SU-DHL-6 (cell line): Measurements from ENCODE around the gene KRTAP4-5.
"Not testable (repeated sequence)": the region's sequence is repeated elsewhere in the genome, so short reads cannot be mapped to it uniquely, and the experiment has no call there.

Experiments used
- H2AFZ ChIP-seq: fragments of 200-600 bp; sonication (generic); 2 replicates; pipeline ENCODE4 v1.6.1; 2014; ENCODE audit warnings: low read depth, mild to moderate bottlenecking, moderate library complexity, mixed read lengths, antibody characterized with exemption, low read length; ENCODE audit not compliant: severe bottlenecking
- H3F3A ChIP-seq: fragments of 200-600 bp; shearing (Covaris generic); 2 replicates; pipeline ENCODE4 v1.6.0; 2016; ENCODE audit warnings: antibody characterized with exemption, mild to moderate bottlenecking; ENCODE audit not compliant: insufficient read depth
- H3K27ac ChIP-seq: fragments of 200-600 bp; sonication (generic); 2 replicates; pipeline ENCODE4 v1.5.1; 2016; ENCODE audit warnings: low read depth, mild to moderate bottlenecking, low read length, moderate library complexity, mixed read lengths
- H3K27me3 ChIP-seq: fragments of 200-600 bp; sonication (generic), shearing (Covaris generic); 2 replicates; pipeline ENCODE4 v1.6.0; 2014; ENCODE audit warnings: mild to moderate bottlenecking, low read length
- H3K36me3 ChIP-seq: fragments of 200-600 bp; sonication (generic); 2 replicates; pipeline ENCODE4 v1.6.1; 2014; ENCODE audit warnings: mild to moderate bottlenecking, low read length, mixed read lengths
- H3K4me2 ChIP-seq: fragments of 300-600, 200-600 bp; shearing (Covaris generic), sonication (generic); 2 replicates; pipeline ENCODE4 v1.6.0; 2014; ENCODE audit warnings: low read length, low read depth, mild to moderate bottlenecking; ENCODE audit not compliant: poor library complexity, severe bottlenecking
- H3K4me3 ChIP-seq: fragments of 200-600 bp; sonication (generic); 2 replicates; pipeline ENCODE4 v1.5.1; 2014; ENCODE audit warnings: antibody characterized with exemption, low read length, mild to moderate bottlenecking, mixed read lengths; ENCODE audit not compliant: insufficient read depth, poor library complexity, severe bottlenecking
- H3K79me2 ChIP-seq: fragments of 200-600 bp; sonication (generic); 2 replicates; pipeline ENCODE4 v1.6.1; 2014; ENCODE audit warnings: mild to moderate bottlenecking, low read length, moderate library complexity; ENCODE audit not compliant: insufficient read depth
- H3K9ac ChIP-seq: fragments of 200-600 bp; sonication (generic); 2 replicates; pipeline ENCODE4 v1.7.0; 2014; ENCODE audit warnings: mild to moderate bottlenecking, low read length
- H3K9me2 ChIP-seq: fragments of 200-600 bp; sonication (generic); replicated peaks from 2 replicates; pipeline ENCODE4 v1.6.1; 2014; ENCODE audit warnings: low read length; ENCODE audit not compliant: insufficient read depth
- H3K9me3 ChIP-seq: fragments of 200-600 bp; sonication (generic); 2 replicates; pipeline ENCODE4 v1.6.1; 2014; ENCODE audit warnings: low read length, mixed read lengths; ENCODE audit not compliant: insufficient read depth
- H4K20me1 ChIP-seq: fragments of 200-600 bp; sonication (generic); 2 replicates; pipeline ENCODE4 v1.6.1; 2014; ENCODE audit warnings: low read depth, mild to moderate bottlenecking, antibody characterized with exemption, low read length, moderate library complexity, mixed read lengths
- CTCF ChIP-seq: fragments of 200-600 bp; sonication (generic); IDR thresholded peaks from one replicate; pipeline ENCODE4 v1.5.1; 2017; ENCODE audit warnings: antibody characterized with exemption, mild to moderate bottlenecking, low read length, moderate library complexity; ENCODE audit not compliant: insufficient read depth, poor library complexity, severe bottlenecking
- EZH2phosphoT487 ChIP-seq: fragments of 200-600 bp; sonication (generic), shearing (Covaris generic); conservative IDR thresholded peaks from 2 replicates; pipeline ENCODE4 v1.6.1; 2018; ENCODE audit warnings: mild to moderate bottlenecking, antibody characterized with exemption, low read length, moderate library complexity, mixed read lengths

KRTAP4-5 gene

GRCh38 chr17:41121742-41122141, 27.9 kb downstream of the KRTAP4-5 start:
- Histone ChIP-seq H3F3A (no peaks in the 10 kb centered on the region), H3K9me3 (0 out of 2 replicates have a peak, but pooled peaks cover 6% of the 10 kb centered on the region), H3K9me2 (no peaks in the 10 kb centered on the region), H3K27ac (no peak overlapping the region), H3K36me3 (no peaks in the 10 kb centered on the region), H3K4me2 (no peak overlapping the region), H3K9ac (no peak overlapping the region), H3K27me3 (no peaks in the 10 kb centered on the region), H3K4me3 (no peak overlapping the region), H4K20me1 (no peaks in the 10 kb centered on the region), H2AFZ (no peak overlapping the region), H3K79me2 (no peaks in the 10 kb centered on the region)
- TF ChIP-seq CTCF: no peak
- no peak for TF ChIP-seq EZH2phosphoT487

GRCh38 chr17:41119696-41120690, 29.6 kb downstream of the KRTAP4-5 start:
- not testable (repeated sequence) for H3F3A ChIP-seq, H3K9me2 ChIP-seq, H3K4me2 ChIP-seq, H2AFZ ChIP-seq, H3K79me2 ChIP-seq, H4K20me1 ChIP-seq, H3K4me3 ChIP-seq, H3K9ac ChIP-seq, H3K36me3 ChIP-seq, H3K9me3 ChIP-seq, H3K27me3 ChIP-seq, H3K27ac ChIP-seq

GRCh38 chr17:41118721-41119120, 30.9 kb downstream of the KRTAP4-5 start:
- H3K79me2 ChIP-seq: no peaks in the 10 kb centered on the region
- H3K27ac ChIP-seq: no peak overlapping the region
- H3K4me3 ChIP-seq: no peak overlapping the region

GRCh38 chr17:41117846-41118386, 31.7 kb downstream of the KRTAP4-5 start, which contains the start of gene KRTAP4-11:
Gene KRTAP4-11 (minus strand): TSS chr17:41118373. CDS start chr17:41118315, 58 bp downstream.
- H3K9ac ChIP-seq, H3K36me3 ChIP-seq, H2AFZ ChIP-seq, H3K27ac ChIP-seq, H3K27me3 ChIP-seq, H3F3A ChIP-seq, H3K9me2 ChIP-seq, H3K79me2 ChIP-seq, H3K9me3 ChIP-seq, H3K4me2 ChIP-seq, H3K4me3 ChIP-seq, H4K20me1 ChIP-seq: not testable (repeated sequence)

More at GRCh38 chr17:41118721-41119120, 30.9 kb downstream of the KRTAP4-5 start:
- Histone ChIP-seq H3K4me2 (no peak overlapping the region), H3K36me3 (no peaks in the 10 kb centered on the region), H3F3A (no peaks in the 10 kb centered on the region), H3K9me3 (0 out of 2 replicates have a peak, but pooled peaks cover 6% of the 10 kb centered on the region), H3K27me3 (no peaks in the 10 kb centered on the region), H4K20me1 (no peaks in the 10 kb centered on the region), H3K9me2 (no peaks in the 10 kb centered on the region), H3K9ac (no peak overlapping the region), H2AFZ (no peak overlapping the region)
- no peak for TF ChIP-seq EZH2phosphoT487
- no peak for TF ChIP-seq CTCF
